ENCODE data around the gene ELMOD3.

- TF ChIP-seq POLR2AphosphoS5 (IDR thresholded peaks at IDR 0.05) (no peak), EP300 (IDR thresholded peaks at IDR 0.05) (no peak), CTCF (IDR thresholded peaks at IDR 0.05) (peak in 1 of 2 donors; percentile 59), POLR2A (IDR thresholded peaks at IDR 0.05) (no peak)
Measured at GRCh38 chr2:85390941-85391669, 36.5 kb downstream of the ELMOD3 start.

Measured in suprapubic skin (tissue), 4 donors.